Measurements from ENCODE around the gene AGRN.
"Not testable (repeated sequence)": the region's sequence is repeated elsewhere in the genome, so short reads cannot be mapped to it uniquely, and the experiment has no call there.

Gene AGRN

GRCh38 chr1:1100296-1100695 is 80.4 kb downstream of the AGRN start:
- CTCF ChIA-PET: no interaction called here
- POLR2A ChIA-PET: no interaction called here
- DNase-seq (ENCODE audit: low read depth, low spot score): no peak

GRCh38 chr1:1101503-1101902 is 81.6 kb downstream of the AGRN start:
- DNase-seq (ENCODE audit: low read depth, low spot score): no peak
- POLR2A ChIA-PET: no interaction called here
- no peak overlapping the region for H3K4me3 ChIP-seq (ENCODE audit: low read depth, low read length)
- CTCF ChIA-PET: interaction anchor here (1.1 kb wide), 1 partner anchor 20 kb away, joined by 4 read pairs; no protein-coding TSS in a partner anchor
- no peak for TF ChIP-seq CTCF (IDR thresholded peaks at IDR 0.05; ENCODE audit: insufficient read depth, low read length, missing control alignments)

More at GRCh38 chr1:1100296-1100695, 80.4 kb downstream of the AGRN start:
- H3K4me3 ChIP-seq (ENCODE audit: low read depth, low read length): no peak overlapping the region
- TF ChIP-seq CTCF (IDR thresholded peaks at IDR 0.05; ENCODE audit: insufficient read depth, low read length, missing control alignments): no peak

- DNase-seq (ENCODE audit: low read depth, low spot score); POLR2A ChIA-PET; H3K4me3 ChIP-seq (ENCODE audit: low read depth, low read length); CTCF ChIA-PET: not testable (repeated sequence)
These were observed 84.2 kb downstream of the AGRN start for GRCh38 chr1:1104152-1104551.
